Retinal pigment epithelial cell (primary cell): Measurements from ENCODE around the gene SIAE.

ENCODE experiments used
- DNase-seq: peaks from one replicate; pipeline ENCODE4 v3.0.0-alpha.2; 2010; ENCODE audit warnings: low read depth
- H3K4me3 ChIP-seq: 2 replicates; pipeline ENCODE4 v1.5.1; 2011; ENCODE audit warnings: mild to moderate bottlenecking, low read length, control low read depth, moderate library complexity
- CTCF ChIP-seq: conservative IDR thresholded peaks from 2 replicates; pipeline ENCODE4 v1.5.1; 2011; ENCODE audit warnings: low read depth, low read length, control low read depth, inconsistent platforms

Gene SIAE

GRCh38 chr11:124669193-124669592 lies 4.3 kb downstream of the SIAE start:
- TF ChIP-seq CTCF, result peak; percentile 75
- no peak overlapping the region for H3K4me3 ChIP-seq
- DNase-seq, result no peak

DNA sequence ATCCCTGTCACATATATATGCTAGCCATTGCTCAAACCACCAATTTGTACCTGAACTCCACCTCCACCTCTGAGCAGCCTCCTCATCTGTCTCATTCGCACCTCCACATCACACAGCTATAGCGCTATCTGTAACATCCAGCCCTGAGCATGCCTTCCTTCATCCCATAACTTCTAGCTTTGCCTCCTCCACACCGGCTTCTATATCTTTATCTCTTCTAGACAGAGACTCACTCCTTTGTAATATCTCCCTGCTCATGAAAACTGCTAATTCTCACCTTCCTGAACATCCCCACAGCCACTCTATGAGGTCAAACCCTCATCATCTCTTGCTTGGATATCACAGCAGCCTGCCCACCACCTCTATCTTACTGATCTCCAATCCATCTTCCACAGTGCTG lies 5.9 kb downstream of the SIAE start:
- DNase-seq, result no peak
- H3K4me3 ChIP-seq, result no peak overlapping the region
- TF ChIP-seq CTCF, result no peak

DNA sequence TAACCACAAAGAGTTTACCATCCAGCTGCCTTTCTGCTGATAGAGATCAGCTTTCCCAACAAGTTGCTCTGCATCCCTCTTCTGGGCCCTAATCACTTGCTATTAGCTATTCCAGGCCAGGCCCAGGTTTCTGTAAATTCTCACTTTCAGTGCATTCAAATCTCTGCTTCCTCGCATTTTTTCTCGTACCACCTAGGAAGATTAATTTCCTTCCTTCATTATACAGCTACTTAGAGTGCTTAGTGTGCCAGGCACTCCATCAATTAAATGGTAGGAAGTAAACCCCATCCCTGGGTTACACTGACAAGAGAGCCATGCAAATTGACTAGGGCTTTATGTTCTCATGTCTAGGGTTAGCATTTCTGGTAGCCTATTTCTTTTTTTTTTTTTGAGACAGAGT lies 9.7 kb downstream of the SIAE start:
- DNase-seq, result peak; percentile 56
- H3K4me3 ChIP-seq, result no peak overlapping the region
- no peak for TF ChIP-seq CTCF

DNA sequence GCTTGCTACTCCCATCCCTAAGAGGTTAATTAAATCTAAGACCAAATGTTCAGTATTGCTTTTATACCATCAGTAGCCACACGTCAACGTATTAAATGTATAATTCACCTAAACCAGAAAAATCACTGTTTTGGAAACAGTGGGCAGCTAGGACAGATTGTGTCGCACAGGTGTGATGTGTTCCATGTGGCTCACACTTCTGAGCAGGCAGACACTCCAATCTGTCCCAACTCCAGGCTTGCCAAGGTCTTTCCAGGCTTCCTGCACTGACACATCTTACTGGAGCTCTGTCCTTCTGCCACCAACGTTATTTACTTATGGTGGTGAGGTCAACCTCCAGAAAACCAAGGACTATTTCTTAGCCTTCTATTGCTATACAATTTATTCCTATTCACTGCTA lies 11.4 kb downstream of the SIAE start:
- no peak for TF ChIP-seq CTCF
- H3K4me3 ChIP-seq, result no peak overlapping the region
- DNase-seq, result no peak

DNA sequence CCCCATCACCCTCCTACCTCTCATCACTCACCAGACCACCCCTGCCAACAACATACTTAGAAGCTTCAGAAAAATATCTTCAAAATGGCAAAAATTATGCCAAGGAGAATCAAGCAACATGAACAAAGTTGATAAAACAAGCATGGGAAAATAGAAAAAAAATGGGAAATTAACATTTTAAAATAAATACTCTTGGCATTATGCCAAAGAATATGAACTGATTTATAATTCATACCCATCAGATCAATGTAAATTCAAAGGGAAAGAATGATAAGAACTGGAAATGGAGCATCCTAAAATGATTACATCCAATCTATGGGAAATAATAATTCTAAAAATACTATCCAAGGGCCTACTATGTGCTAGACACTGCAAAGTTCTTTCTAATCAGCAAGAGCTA lies 12.0 kb downstream of the SIAE start:
- no peak for TF ChIP-seq CTCF
- no peak overlapping the region for H3K4me3 ChIP-seq
- DNase-seq, result no peak

DNA sequence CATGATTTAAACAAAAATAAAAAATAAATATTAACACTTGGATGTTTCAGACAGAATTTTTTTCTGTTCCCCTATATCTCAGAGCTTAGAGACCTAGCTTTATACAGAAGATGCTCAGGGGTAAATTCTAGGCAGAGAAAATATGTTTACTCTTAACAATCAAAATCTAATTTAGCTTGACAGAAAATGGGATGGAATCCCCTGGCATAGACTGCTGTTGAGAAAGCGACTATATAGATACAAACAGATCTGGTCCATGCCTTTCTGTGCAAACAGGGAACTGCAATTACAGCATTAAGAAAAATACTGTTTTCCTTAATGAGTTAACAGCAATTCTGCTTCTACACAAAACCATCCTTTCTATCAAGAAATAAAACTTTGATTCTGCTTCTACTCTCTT lies 14.6 kb downstream of the SIAE start:
- DNase-seq, result no peak
- no peak for TF ChIP-seq CTCF
- H3K4me3 ChIP-seq, result no peak overlapping the region

DNA sequence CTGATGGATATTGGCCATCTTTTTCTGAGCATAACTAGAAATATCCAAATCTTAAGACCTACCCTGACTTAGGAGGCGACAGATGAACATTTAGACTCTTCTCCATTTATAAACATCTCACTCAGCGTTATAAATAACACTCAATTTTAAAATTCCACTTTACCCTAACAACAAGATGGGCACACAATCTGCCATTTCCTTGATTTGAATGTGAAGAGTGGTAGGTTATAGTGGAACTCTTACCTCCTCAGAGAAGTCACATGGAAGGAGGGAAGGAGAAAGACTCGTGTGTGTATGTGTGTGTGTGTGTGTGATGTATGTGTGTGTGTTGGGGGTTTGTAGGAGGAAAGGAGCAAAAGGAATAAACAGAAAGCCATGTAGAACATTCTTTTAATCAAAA lies 15.0 kb downstream of the SIAE start:
- no peak for DNase-seq
- H3K4me3 ChIP-seq, result no peak overlapping the region
- no peak for TF ChIP-seq CTCF
